ENCODE measurements around the gene AKR1C3. TPM values are rescaled to one million over a fixed set of nuclear protein-coding genes. Genes with fewer than 3 reads are reported as not detected.

AKR1C3 gene
- total RNA-seq, 1 experiment from 2014 or later = 24.0 TPM

DNA sequence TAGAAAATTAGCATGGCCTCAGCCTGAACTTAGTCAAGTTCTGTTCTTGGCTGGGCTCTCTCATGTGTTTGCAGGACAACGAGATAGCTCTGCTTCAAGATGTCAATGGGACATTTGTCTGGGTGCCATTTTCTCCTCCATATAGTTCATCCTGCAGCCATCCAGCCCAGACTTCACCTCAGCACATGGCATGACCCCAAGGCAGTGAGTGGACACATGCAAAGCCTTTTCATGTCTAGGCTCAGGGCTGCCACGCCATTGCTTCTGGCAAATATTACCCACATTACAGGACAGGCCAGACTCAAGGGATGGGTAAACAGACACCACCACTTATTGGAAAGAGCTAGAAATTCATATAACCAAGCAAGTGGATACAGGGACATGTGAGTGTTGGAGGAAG, 9.3 kb downstream of the AKR1C3 start:
- DNase-seq = no peak
- no peak for TF ChIP-seq EZH2 (IDR thresholded peaks at IDR 0.05; ENCODE audit: low read length, unreplicated experiment)
- TF ChIP-seq, protein P1, sequence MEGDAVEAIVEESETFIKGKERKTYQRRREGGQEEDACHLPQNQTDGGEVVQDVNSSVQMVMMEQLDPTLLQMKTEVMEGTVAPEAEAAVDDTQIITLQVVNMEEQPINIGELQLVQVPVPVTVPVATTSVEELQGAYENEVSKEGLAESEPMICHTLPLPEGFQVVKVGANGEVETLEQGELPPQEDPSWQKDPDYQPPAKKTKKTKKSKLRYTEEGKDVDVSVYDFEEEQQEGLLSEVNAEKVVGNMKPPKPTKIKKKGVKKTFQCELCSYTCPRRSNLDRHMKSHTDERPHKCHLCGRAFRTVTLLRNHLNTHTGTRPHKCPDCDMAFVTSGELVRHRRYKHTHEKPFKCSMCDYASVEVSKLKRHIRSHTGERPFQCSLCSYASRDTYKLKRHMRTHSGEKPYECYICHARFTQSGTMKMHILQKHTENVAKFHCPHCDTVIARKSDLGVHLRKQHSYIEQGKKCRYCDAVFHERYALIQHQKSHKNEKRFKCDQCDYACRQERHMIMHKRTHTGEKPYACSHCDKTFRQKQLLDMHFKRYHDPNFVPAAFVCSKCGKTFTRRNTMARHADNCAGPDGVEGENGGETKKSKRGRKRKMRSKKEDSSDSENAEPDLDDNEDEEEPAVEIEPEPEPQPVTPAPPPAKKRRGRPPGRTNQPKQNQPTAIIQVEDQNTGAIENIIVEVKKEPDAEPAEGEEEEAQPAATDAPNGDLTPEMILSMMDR (conservative IDR thresholded peaks at IDR 0.05; ENCODE audit: low read depth, low read length) = no peak
- no peak for TF ChIP-seq EZH2phosphoT487 (IDR thresholded peaks at IDR 0.05; ENCODE audit: borderline replicate concordance, low read length)
- ChIA-PET POLR2A (ENCODE audit: unreplicated experiment) (no interaction called here), CTCF (no interaction called here)
- Histone ChIP-seq H3K36me3 (ENCODE audit: low read depth, low read length) (no peaks in the 10 kb centered on the region), H3K9me3 (ENCODE audit: low read length) (no peaks in the 10 kb centered on the region), H3K9me2 (replicated peaks; ENCODE audit: low read length) (no peaks in the 10 kb centered on the region), H3K4me2 (ENCODE audit: low read length) (no peak overlapping the region), H3F3A (ENCODE audit: low read length, unreplicated experiment) (no peaks in the 10 kb centered on the region), H4K20me1 (ENCODE audit: low read length) (no peaks in the 10 kb centered on the region), H3K4me3 (ENCODE audit: low read length) (no peak overlapping the region), H3K79me2 (ENCODE audit: low read length) (no peaks in the 10 kb centered on the region), H3K27me3 (ENCODE audit: low read length) (no peaks in the 10 kb centered on the region), H3K27ac (ENCODE audit: low read length) (no peak overlapping the region), H2AFZ (ENCODE audit: low read length) (no peak overlapping the region), H3K4me1 (ENCODE audit: insufficient read depth, low read length) (no peaks in the 10 kb centered on the region), H3K9ac (ENCODE audit: low read length) (no peak overlapping the region)
- BruUV-seq (replicated peaks) = no TSS peak
- no peak for ATAC-seq
- intact Hi-C loops (cut with micrococcal nuclease) = no loop called here

DNA sequence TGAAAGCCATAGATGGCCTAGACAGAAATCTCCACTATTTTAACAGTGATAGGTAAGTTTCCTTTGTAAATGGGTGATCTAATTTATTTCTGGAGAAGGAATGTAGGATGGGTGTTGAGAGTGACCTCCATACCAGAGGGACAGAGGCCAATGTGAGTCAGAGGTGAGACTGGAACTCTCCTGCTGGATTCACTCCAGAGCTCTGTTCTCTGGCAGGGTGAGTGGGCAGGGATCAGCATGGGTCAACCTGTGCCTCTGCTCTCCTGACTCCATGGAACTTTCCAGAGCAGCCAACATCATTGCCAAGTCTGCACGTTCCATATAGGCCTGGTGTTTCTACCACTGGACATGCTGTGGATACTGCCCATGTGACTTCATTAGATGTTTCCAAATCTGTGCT, 11.4 kb downstream of the AKR1C3 start:
- H3K4me1 ChIP-seq (ENCODE audit: insufficient read depth, low read length) = no peaks in the 10 kb centered on the region

DNA sequence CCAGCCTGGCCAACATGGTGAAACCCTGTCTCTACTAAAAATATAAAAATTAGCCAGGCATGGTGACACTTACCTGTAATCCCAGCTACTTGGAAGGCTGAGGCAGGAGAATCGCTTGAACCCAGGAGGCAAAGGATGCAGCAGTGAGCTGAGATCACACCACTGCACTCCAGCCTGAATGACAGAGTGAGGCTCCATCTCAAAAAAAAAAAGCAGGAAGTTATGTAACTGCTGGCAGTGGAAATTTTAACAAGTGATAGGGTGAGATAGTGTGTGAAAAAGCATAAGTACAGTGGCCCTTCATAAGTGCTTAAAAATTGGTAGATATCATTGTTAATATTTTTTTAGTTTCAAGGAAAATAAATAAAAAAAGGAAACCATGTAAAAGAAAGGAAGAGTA, 12.3 kb downstream of the AKR1C3 start:
- Histone ChIP-seq H3K9ac (ENCODE audit: low read length) (no peak overlapping the region), H3F3A (ENCODE audit: low read length, unreplicated experiment) (no peaks in the 10 kb centered on the region), H3K4me1 (ENCODE audit: insufficient read depth, low read length) (no peaks in the 10 kb centered on the region), H3K4me3 (ENCODE audit: low read length) (no peak overlapping the region), H3K36me3 (ENCODE audit: low read depth, low read length) (no peaks in the 10 kb centered on the region), H3K27me3 (ENCODE audit: low read length) (no peaks in the 10 kb centered on the region), H4K20me1 (ENCODE audit: low read length) (no peaks in the 10 kb centered on the region), H3K9me2 (replicated peaks; ENCODE audit: low read length) (no peaks in the 10 kb centered on the region), H3K4me2 (ENCODE audit: low read length) (no peak overlapping the region), H3K79me2 (ENCODE audit: low read length) (no peaks in the 10 kb centered on the region), H2AFZ (ENCODE audit: low read length) (no peak overlapping the region), H3K27ac (ENCODE audit: low read length) (no peak overlapping the region), H3K9me3 (ENCODE audit: low read length) (no peaks in the 10 kb centered on the region)
- intact Hi-C loops (cut with micrococcal nuclease) = no loop called here
- DNase-seq (no peak), ATAC-seq (no peak)
- TF ChIP-seq EZH2phosphoT487 (IDR thresholded peaks at IDR 0.05; ENCODE audit: borderline replicate concordance, low read length) (no peak), EZH2 (IDR thresholded peaks at IDR 0.05; ENCODE audit: low read length, unreplicated experiment) (no peak)
- TF ChIP-seq, protein P1 (conservative IDR thresholded peaks at IDR 0.05; ENCODE audit: low read depth, low read length) = no peak
- POLR2A ChIA-PET (ENCODE audit: unreplicated experiment) = no interaction called here
- no TSS peak for BruUV-seq (replicated peaks)
- CTCF ChIA-PET = no interaction called here

More for the DNA sequence above, 11.4 kb downstream of the AKR1C3 start:
- H3K79me2 ChIP-seq (ENCODE audit: low read length) = no peaks in the 10 kb centered on the region
- H3K9me3 ChIP-seq (ENCODE audit: low read length) = no peaks in the 10 kb centered on the region
- POLR2A ChIA-PET (ENCODE audit: unreplicated experiment) = no interaction called here
- DNase-seq (no peak), ATAC-seq (no peak)
- TF ChIP-seq, protein P1 (conservative IDR thresholded peaks at IDR 0.05; ENCODE audit: low read depth, low read length) = no peak
- no TSS peak for BruUV-seq (replicated peaks)
- intact Hi-C loops (cut with micrococcal nuclease) = no loop called here
- CTCF ChIA-PET = no interaction called here
- no peaks in the 10 kb centered on the region for H3F3A ChIP-seq (ENCODE audit: low read length, unreplicated experiment)
- H3K27me3 ChIP-seq (ENCODE audit: low read length) = no peaks in the 10 kb centered on the region
- H3K36me3 ChIP-seq (ENCODE audit: low read depth, low read length) = no peaks in the 10 kb centered on the region
- H3K9ac ChIP-seq (ENCODE audit: low read length) = no peak overlapping the region
- H4K20me1 ChIP-seq (ENCODE audit: low read length) = no peaks in the 10 kb centered on the region
- H3K27ac ChIP-seq (ENCODE audit: low read length) = no peak overlapping the region
- H3K9me2 ChIP-seq (replicated peaks; ENCODE audit: low read length) = no peaks in the 10 kb centered on the region
- H2AFZ ChIP-seq (ENCODE audit: low read length) = no peak overlapping the region
- H3K4me3 ChIP-seq (ENCODE audit: low read length) = no peak overlapping the region
- no peak overlapping the region for H3K4me2 ChIP-seq (ENCODE audit: low read length)
